Progenitor cell of endocrine pancreas (in vitro differentiated cells): ENCODE measurements around the gene INIP. TPM values are rescaled to one million over a fixed set of nuclear protein-coding genes. Genes with fewer than 3 reads are reported as not detected.

ENCODE experiments used
- DNase-seq: peaks from one replicate; pipeline ENCODE4 v3.0.0; 2021; ENCODE audit warnings: low spot score; ENCODE audit not compliant: unreplicated experiment
- H3K27ac Mint-ChIP-seq: 2 replicates; pipeline ENCODE4 v1.8.0; 2021; ENCODE audit warnings: mild to moderate bottlenecking, moderate library complexity, mixed read lengths
- H3K27me3 Mint-ChIP-seq: 2 replicates; pipeline ENCODE4 v1.8.0; 2021; ENCODE audit warnings: mixed read lengths
- H3K36me3 Mint-ChIP-seq: 2 replicates; pipeline ENCODE4 v1.8.0; 2022; ENCODE audit warnings: mixed read lengths; ENCODE audit not compliant: insufficient read depth
- H3K4me1 Mint-ChIP-seq: 2 replicates; pipeline ENCODE4 v1.8.0; 2021; ENCODE audit warnings: low read depth, mixed read lengths
- H3K4me3 Mint-ChIP-seq: 2 replicates; pipeline ENCODE4 v1.8.0; 2021; ENCODE audit warnings: low read depth, mild to moderate bottlenecking, moderate library complexity, mixed read lengths
- H3K9me3 Mint-ChIP-seq: 2 replicates; pipeline ENCODE4 v1.8.0; 2021; ENCODE audit warnings: low read depth, mixed read lengths
- total RNA-seq: library from RNA; stranded (reverse); gene quantifications from 2 replicates; pipeline ENCODE4 v1.2.1, GENCODE V29; 2021
- TF ChIP-seq, protein P1 (sequence below): fragments of 200-600 bp; sonication (generic); IDR thresholded peaks from one replicate; pipeline ENCODE4 v1.5.0; 2021; ENCODE audit warnings: antibody characterized with exemption, mild to moderate bottlenecking; ENCODE audit not compliant: unreplicated experiment

The INIP gene
- total RNA-seq, 1 donor from 2014 or later: 32.6 TPM

DNA sequence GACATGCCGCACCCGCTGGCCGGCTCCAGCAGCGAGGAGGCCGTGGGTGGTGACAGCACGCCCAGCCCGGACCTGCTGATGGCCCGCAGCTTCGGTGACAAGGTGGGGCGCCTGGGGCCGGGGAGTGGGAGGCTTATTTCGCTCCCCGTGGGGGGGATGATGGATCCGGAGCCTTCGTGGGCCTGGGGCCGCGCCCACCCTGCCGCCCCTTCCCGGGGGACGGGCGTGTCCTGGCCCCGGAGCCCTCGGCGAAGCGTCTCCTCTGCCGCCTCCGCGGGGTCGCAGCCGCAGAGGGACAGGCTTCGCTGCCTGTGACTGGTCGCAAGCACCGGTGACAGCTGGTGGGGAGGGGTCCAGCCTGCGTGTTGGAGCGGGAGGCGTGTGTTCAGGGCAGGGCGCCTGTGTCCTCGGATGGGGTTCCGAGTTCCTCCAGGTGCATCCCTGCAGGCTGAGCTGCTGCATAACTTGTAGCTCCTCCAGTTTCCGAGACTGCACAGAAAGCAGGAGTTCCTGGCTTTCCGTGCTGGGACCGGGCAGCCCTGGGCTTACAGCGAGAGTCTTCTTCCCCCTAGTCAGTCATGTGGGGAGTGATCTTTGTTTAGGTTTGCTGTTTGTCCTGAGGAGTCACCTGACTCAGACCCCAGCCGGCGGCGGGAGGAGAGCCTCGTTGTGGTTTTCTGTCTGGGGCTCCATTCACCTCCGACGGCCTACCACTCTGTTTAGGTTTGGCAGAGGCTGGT is 33.3 kb upstream of the INIP start:
- Mint-ChIP-seq H3K36me3 (no peaks in the 10 kb centered on the region), H3K4me3 (peak overlapping the region; percentile 82), H3K27ac (peak overlapping the region; percentile 79), H3K27me3 (no peaks in the 10 kb centered on the region), H3K9me3 (no peaks in the 10 kb centered on the region), H3K4me1 (peaks cover 22% of the 10 kb centered on the region)
- peak; percentile 36 for DNase-seq
- TF ChIP-seq, protein P1, sequence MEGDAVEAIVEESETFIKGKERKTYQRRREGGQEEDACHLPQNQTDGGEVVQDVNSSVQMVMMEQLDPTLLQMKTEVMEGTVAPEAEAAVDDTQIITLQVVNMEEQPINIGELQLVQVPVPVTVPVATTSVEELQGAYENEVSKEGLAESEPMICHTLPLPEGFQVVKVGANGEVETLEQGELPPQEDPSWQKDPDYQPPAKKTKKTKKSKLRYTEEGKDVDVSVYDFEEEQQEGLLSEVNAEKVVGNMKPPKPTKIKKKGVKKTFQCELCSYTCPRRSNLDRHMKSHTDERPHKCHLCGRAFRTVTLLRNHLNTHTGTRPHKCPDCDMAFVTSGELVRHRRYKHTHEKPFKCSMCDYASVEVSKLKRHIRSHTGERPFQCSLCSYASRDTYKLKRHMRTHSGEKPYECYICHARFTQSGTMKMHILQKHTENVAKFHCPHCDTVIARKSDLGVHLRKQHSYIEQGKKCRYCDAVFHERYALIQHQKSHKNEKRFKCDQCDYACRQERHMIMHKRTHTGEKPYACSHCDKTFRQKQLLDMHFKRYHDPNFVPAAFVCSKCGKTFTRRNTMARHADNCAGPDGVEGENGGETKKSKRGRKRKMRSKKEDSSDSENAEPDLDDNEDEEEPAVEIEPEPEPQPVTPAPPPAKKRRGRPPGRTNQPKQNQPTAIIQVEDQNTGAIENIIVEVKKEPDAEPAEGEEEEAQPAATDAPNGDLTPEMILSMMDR: no peak

DNA sequence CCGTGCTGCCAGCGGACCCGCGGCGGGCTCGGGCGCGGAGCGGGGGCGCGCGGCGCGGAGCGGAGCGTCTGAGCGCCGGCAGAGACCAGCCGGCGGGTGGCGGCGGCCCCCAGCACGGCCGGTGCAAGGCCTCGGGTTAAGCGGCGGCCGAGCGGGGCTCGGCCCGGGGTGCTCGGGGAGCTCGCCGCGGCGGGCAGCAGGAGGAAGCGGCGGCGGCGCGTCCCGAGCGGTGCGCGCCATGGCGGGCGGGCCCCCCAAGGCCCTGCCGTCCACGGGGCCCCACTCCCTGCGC is 32.8 kb upstream of the INIP start:
- Mint-ChIP-seq H3K4me3 (no peak overlapping the region), H3K36me3 (no peaks in the 10 kb centered on the region), H3K27ac (no peak overlapping the region), H3K9me3 (no peaks in the 10 kb centered on the region), H3K27me3 (no peaks in the 10 kb centered on the region), H3K4me1 (peaks cover 22% of the 10 kb centered on the region)
- DNase-seq: no peak
- TF ChIP-seq, protein P1: no peak

DNA sequence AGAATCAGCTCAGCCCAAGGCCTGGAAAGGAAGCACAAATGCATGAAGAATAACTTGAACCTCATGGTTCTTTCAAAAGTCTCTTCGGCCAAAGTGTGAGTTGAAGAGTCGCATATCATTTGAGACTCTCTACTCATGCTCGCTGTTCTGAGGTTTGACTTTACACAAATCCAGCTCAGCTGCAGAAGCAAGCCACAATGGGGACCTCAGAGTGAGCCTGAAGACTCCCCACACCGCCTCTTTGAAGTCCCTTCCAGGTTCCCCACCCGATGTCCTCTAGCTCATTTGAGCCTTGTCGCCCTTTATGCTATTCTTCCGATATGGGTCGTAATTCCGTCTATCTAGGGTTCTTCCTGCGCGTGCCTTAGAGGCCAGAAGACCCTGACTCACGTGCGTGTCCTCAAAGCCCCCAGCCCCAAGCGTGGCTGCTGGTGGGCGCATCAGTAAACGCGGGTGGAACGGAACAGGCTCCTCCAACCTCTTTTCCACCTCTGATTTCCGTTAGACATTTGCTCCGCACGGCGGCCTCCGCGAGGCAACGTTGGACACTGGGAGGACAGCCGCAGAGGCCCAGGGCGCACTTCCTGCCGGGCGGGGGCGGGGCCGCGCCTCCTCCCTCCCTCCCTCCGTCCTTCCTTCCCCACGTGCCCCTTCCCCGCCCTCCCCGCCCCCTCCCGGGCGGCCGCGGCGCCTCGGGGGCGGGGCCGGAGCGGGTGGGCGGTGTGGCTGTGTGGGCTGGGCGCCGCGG is 32.3 kb upstream of the INIP start, which contains the start of gene SNX30:
Gene SNX30, plus strand, starts transcription at position 745 of the 748 bp plus-strand sequence. CDS start 242 bp downstream, outside the sequence.
- H3K9me3 Mint-ChIP-seq: no peaks in the 10 kb centered on the region
- no peaks in the 10 kb centered on the region for H3K27me3 Mint-ChIP-seq
- TF ChIP-seq, protein P1: no peak
- no peaks in the 10 kb centered on the region for H3K36me3 Mint-ChIP-seq
- peak within 1 kb of the TSS; percentile 89 for H3K27ac Mint-ChIP-seq
- peak; percentile 78 for DNase-seq
- peaks cover 19% of the 10 kb centered on the region for H3K4me1 Mint-ChIP-seq
- peak within 1 kb of the TSS; percentile 93 for H3K4me3 Mint-ChIP-seq

DNA sequence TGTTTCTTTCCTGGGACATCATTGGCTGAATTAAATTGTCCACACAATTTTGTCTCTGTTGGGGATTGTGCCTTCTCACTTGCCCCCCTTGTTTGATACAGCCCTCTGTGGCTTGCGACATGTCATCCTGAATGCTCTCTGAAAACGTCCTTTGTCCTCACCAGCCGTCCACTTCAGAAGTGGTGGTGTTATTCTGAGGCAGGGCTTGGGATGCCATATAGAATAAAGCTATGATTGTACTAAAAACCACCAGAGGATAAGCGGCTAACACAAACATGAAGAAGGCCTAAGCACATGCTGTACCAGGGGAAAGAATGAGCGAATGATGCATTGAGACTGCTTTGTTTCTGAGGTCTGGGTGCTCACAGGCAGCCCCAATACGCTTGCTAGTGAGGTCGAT is 29.2 kb upstream of the INIP start:
- DNase-seq: no peak
- Mint-ChIP-seq H3K4me3 (no peak overlapping the region), H3K4me1 (peaks cover 11% of the 10 kb centered on the region), H3K27ac (no peak overlapping the region), H3K9me3 (no peaks in the 10 kb centered on the region), H3K27me3 (no peaks in the 10 kb centered on the region), H3K36me3 (no peaks in the 10 kb centered on the region)
- TF ChIP-seq, protein P1: no peak

DNA sequence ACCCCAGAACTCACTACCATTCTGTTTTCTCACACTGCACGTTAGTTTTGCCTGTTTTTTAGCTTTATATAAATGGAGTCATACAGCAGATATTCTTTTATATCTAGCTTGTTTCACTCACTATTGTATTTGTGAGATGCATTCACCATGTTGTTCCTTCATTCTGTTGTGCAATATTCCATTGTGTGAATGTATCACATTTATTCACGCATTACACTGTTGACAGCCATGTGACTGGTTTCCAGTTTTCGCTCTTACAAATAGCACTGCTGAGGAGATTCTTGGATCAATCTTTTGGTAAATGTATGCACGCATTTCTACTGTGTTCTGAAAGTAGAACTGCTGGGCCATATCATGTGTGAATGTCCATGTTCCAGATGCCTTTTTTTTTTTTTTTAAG is 26.3 kb upstream of the INIP start:
- Mint-ChIP-seq H3K9me3 (no peaks in the 10 kb centered on the region), H3K4me3 (no peak overlapping the region), H3K36me3 (no peaks in the 10 kb centered on the region), H3K4me1 (no peaks in the 10 kb centered on the region), H3K27me3 (no peaks in the 10 kb centered on the region), H3K27ac (no peak overlapping the region)
- TF ChIP-seq, protein P1: no peak
- DNase-seq: no peak
